GM12878 (cell line): ENCODE results near the gene PRR23C. TPM values are rescaled to one million over a fixed set of nuclear protein-coding genes. Genes with fewer than 3 reads are reported as not detected.

Experiments used
- ATAC-seq: fragments of 200-7000 bp; cut with Tn5 transposase; 3 replicates; pipeline ENCODE4 v1.9.1; 2020; ENCODE audit warnings: mild to moderate bottlenecking, moderate library complexity
- BruUV-seq: library from RNA; stranded (reverse); fragments of 400-500 nt; replicated peaks from 2 replicates; lab custom pipeline; 2021; lab: Mats Ljungman, UMichigan
- CTCF ChIA-PET: fragments of 300-600 bp; sonication (Branson Sonifier 250); formaldehyde crosslinking; extraction: SDS; loops from one replicate; lab custom pipeline; 2021; ENCODE audit warnings: inconsistent platforms; lab: Yijun Ruan, JAX
- POLR2A ChIA-PET: fragments of 350-600 bp; formaldehyde crosslinking; extraction: SDS; loops from one replicate; lab custom pipeline; 2021; ENCODE audit warnings: inconsistent platforms; lab: Charles Lee
- RAD21 ChIA-PET: fragments of 300-600 bp; sonication (Branson Sonifier 250); formaldehyde crosslinking; loops from one replicate; lab custom pipeline; 2023; ENCODE audit warnings: antibody characterized with exemption; ENCODE audit not compliant: unreplicated experiment; lab: Charles Lee
- SMC1A ChIA-PET: fragments of 300-600 bp; sonication (Branson Sonifier 250); formaldehyde crosslinking; loops from one replicate; lab custom pipeline; 2023; ENCODE audit not compliant: unreplicated experiment, uncharacterized antibody; lab: Charles Lee
- DNase-seq: peaks from one replicate; pipeline ENCODE4 v3.0.0-alpha.2; 2011; ENCODE audit warnings: low read depth, low spot score
- FAIRE-seq: peaks from 3 replicates; lab custom pipeline; 2011; peaks lifted over from hg19 to GRCh38; lab: Jason Lieb, UNC
- H2AFZ ChIP-seq: 2 replicates; pipeline ENCODE4 v1.6.0; 2011; ENCODE audit warnings: low read depth, low read length, control low read depth; ENCODE audit not compliant: control insufficient read depth
- H3K27ac ChIP-seq: 2 replicates; pipeline ENCODE4 v1.5.1; 2011; ENCODE audit warnings: control low read depth; ENCODE audit not compliant: control insufficient read depth, insufficient read depth
- H3K27me3 ChIP-seq, 2 experiments: replicated peaks in 1 of 2; 2 replicates each; pipeline versions ENCODE4 v1.6.0 to v1.6.1; 2011; ENCODE audit warnings: low read length in 1 of 2; ENCODE audit not compliant: control insufficient read depth in 2 of 2, insufficient read depth in 2 of 2
- H3K36me3 ChIP-seq, 2 experiments: 2 replicates each; pipeline ENCODE4 v1.5.1; 2011; ENCODE audit warnings: low read length in 1 of 2; ENCODE audit not compliant: control insufficient read depth in 2 of 2, insufficient read depth in 2 of 2
- H3K4me1 ChIP-seq: 2 replicates; pipeline ENCODE4 v1.6.1; 2011; ENCODE audit warnings: mild to moderate bottlenecking, low read length, moderate library complexity, mixed read lengths; ENCODE audit not compliant: control insufficient read depth, insufficient read depth
- H3K4me2 ChIP-seq: 2 replicates; pipeline ENCODE4 v1.6.0; 2011; ENCODE audit warnings: control low read depth; ENCODE audit not compliant: control insufficient read depth, insufficient read depth
- H3K4me3 ChIP-seq: fragments of 200-600 bp; sonication (generic); 2 replicates; pipeline ENCODE4 v1.5.1; 2016
- H3K79me2 ChIP-seq: 2 replicates; pipeline ENCODE4 v1.6.0; 2011; ENCODE audit warnings: low read length; ENCODE audit not compliant: control insufficient read depth, insufficient read depth
- H3K9ac ChIP-seq: 2 replicates; pipeline ENCODE4 v1.8.0; 2011; ENCODE audit warnings: low read length, control low read depth, mixed read lengths; ENCODE audit not compliant: control insufficient read depth, insufficient read depth
- H3K9me3 ChIP-seq: replicated peaks from 3 replicates; pipeline ENCODE4 v1.5.1; 2011; ENCODE audit warnings: mild to moderate bottlenecking, low read length; ENCODE audit not compliant: control insufficient read depth, insufficient read depth
- H4K20me1 ChIP-seq: 2 replicates; pipeline ENCODE4 v1.6.0; 2011; ENCODE audit not compliant: control insufficient read depth, insufficient read depth
- CHD4 ChIP-seq: fragments of 200-600 bp; sonication (generic); IDR thresholded peaks from 2 replicates; pipeline ENCODE4 v1.6.1; 2016; ENCODE audit warnings: mild to moderate bottlenecking
- DPF2 ChIP-seq: fragments of 450-650 bp; IDR thresholded peaks from 2 replicates; pipeline ENCODE4 v1.6.1; 2017; ENCODE audit warnings: mild to moderate bottlenecking
- EGR1 ChIP-seq, 2 experiments: IDR thresholded peaks; 1 replicate in 1 of 2; 2 replicates in 1 of 2; pipeline ENCODE4 v1.6.1; 2011 to 2012; ENCODE audit warnings: low read depth in 2 of 2, low read length in 2 of 2, borderline replicate concordance in 1 of 2, mild to moderate bottlenecking in 1 of 2, moderate library complexity in 1 of 2
- MXI1 ChIP-seq: fragments of 150-350 bp; IDR thresholded peaks from 2 replicates; pipeline ENCODE4 v1.6.1; 2011; ENCODE audit warnings: low read depth, mild to moderate bottlenecking, inconsistent platforms, low read length, improper control_type of control experiment
- PML ChIP-seq: IDR thresholded peaks from 2 replicates; pipeline ENCODE4 v1.6.1; 2012; ENCODE audit warnings: low read length, inconsistent platforms
- SUPT20H ChIP-seq: IDR thresholded peaks from 2 replicates; pipeline ENCODE4 v1.6.1; 2011; ENCODE audit warnings: low read depth, mild to moderate bottlenecking, low read length, moderate library complexity, borderline replicate concordance; ENCODE audit not compliant: control insufficient read depth
- ZBED1 ChIP-seq: IDR thresholded peaks from 2 replicates; pipeline ENCODE4 v1.6.1; 2016; ENCODE audit warnings: borderline replicate concordance
- ZNF622 ChIP-seq: fragments of 450-650 bp; IDR thresholded peaks from 2 replicates; pipeline ENCODE4 v1.6.1; 2017; ENCODE audit warnings: mild to moderate bottlenecking, inconsistent platforms
- ZSCAN29 ChIP-seq: fragments of 450-650 bp; IDR thresholded peaks from 2 replicates; pipeline ENCODE4 v1.6.1; 2017; ENCODE audit warnings: mild to moderate bottlenecking, moderate library complexity
- WGBS: methylation state at CpG from one replicate; pipeline ENCODE4 v1.1.6; 2016; ENCODE audit warnings: low lambda C conversion rate; ENCODE audit not compliant: insufficient replicate concordance, insufficient coverage; ENCODE audit errors: missing lambda C conversion rate; 5-methylcytosine and 5-hydroxymethylcytosine counted together
- in situ Hi-C: fragments of 300-500 bp; cut with MboI; formaldehyde crosslinking; loops from 9 replicates; pipeline ENCODE4 v1.14.3; 2018; ENCODE audit warnings: mixed read lengths
- intact Hi-C: fragments of 100-400 bp; cut with micrococcal nuclease; formaldehyde crosslinking; loops from one replicate; pipeline ENCODE4 v1.14.2; 2022; ENCODE audit not compliant: unreplicated experiment
- polyA plus RNA-seq, 11 experiments: library from polyadenylated mRNA; depleted of rRNA in 4 of 11; unstranded in 6 of 11; stranded (reverse) in 5 of 11; fragments of >200 nt; fragmentation: Nextera tagmentation in 4 of 11; fragmentation: Illumina TruSeq in 1 of 11; extraction: Ambion mirVana in 4 of 11; extraction: Trizol in 1 of 11; gene quantifications; 1 replicate in 1 of 11; 2 replicates in 10 of 11; pipeline versions ENCODE4 v1.2.1 to v1.2.3, GENCODE V29; 2011 to 2016; ENCODE audit warnings: inconsistent platforms in 2 of 11, missing spikeins in 2 of 11, low read depth in 1 of 11
- total RNA-seq, 4 experiments: library from RNA; depleted of rRNA in 3 of 4; stranded (reverse); fragments of >200 nt in 3 of 4; fragmentation: Illumina TruSeq in 1 of 4; extraction: Trizol in 1 of 4; gene quantifications; 2 replicates each; pipeline versions ENCODE4 v1.2.1 to v1.2.3, GENCODE V29; 2013 to 2021
- TF ChIP-seq, protein P1 (sequence below): fragments of 450-650 bp; IDR thresholded peaks from 2 replicates; pipeline ENCODE4 v1.6.1; 2014; ENCODE audit warnings: mild to moderate bottlenecking
- TF ChIP-seq, protein P2 (sequence below): IDR thresholded peaks from 2 replicates; pipeline ENCODE4 v1.6.1; 2012; ENCODE audit warnings: improper control_type of control experiment, low read depth, low read length; ENCODE audit not compliant: insufficient replicate concordance
- TF ChIP-seq, protein P3 (sequence below): fragments of 450-650 bp; IDR thresholded peaks from 2 replicates; pipeline ENCODE4 v1.6.1; 2017; ENCODE audit warnings: low read depth, mild to moderate bottlenecking, moderate library complexity
- TF ChIP-seq, protein P4 (sequence below): fragments of 450-650 bp; IDR thresholded peaks from 2 replicates; pipeline ENCODE4 v1.6.1; 2018; ENCODE audit warnings: mild to moderate bottlenecking, low read depth, moderate library complexity; ENCODE audit not compliant: partially characterized antibody

Gene PRR23C
- total and polyA plus RNA-seq, 10 of the 15 experiments (the other 5 are each of a cell fraction or from before 2014, with no cell fraction given) = not detected

DNA sequence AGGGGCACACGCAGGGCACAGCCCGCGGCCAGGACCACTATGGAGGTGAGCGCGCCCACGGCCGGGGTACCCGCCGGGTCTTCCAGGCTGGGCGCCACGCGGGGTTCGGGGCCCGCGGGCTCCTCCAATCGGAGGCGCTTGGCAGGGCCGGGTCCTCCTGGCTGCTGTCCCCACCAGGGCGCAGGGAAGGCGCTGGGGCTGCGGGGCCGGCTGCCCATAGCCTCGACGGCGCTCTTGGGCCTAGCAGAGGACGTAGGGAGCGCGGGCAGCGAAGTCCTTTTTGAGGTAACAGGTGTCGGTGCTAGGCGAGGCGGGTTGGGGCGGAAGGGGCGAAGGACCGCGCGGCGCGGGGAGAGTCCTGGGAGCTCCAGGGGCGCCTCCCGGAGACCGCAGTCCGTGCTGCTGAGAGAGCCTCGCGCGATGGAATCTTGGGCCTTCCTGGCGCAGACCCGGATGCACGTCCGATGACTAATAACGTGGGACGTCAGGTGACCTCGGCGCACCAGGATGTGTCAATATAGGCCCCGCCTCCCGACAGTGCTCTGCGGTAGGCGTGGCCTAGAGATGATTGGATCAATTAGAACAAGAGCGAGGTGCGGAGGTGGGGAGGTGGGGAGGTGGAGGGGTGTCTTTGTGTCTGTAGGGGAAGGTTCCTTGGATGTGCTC lies 38.5 kb downstream of the PRR23C start, which contains the start of gene PRR23A:
Gene PRR23A, minus strand, starts transcription at position 218 of the 666 bp plus-strand sequence. Its CDS starts 0 bp downstream, at position 218.
- ATAC-seq (no peak), FAIRE-seq (no peak), DNase-seq (no peak)
- ChIA-PET CTCF (interaction anchor here (0.6 kb wide), 1 partner anchor 50 kb away, joined by 3 read pairs; no protein-coding TSS in a partner anchor), RAD21 (no interaction called here), SMC1A (no interaction called here), POLR2A (no interaction called here)
- H3K36me3 ChIP-seq = no peaks in the 10 kb centered on the region
- H2AFZ ChIP-seq = no peak within 1 kb of the TSS
- no peaks in the 10 kb centered on the region for H3K9me3 ChIP-seq
- no peaks in the 10 kb centered on the region for H3K4me1 ChIP-seq
- no TSS peak for BruUV-seq
- in situ Hi-C loops (no loop called here), intact Hi-C loops (no loop called here)
- no peaks in the 10 kb centered on the region for H3K27me3 ChIP-seq
- no peaks in the 10 kb centered on the region for H3K79me2 ChIP-seq
- 93% methylated on average over 59 of the region's 60 CpGs for WGBS
- H3K9ac ChIP-seq = no peak within 1 kb of the TSS
- H4K20me1 ChIP-seq = no peaks in the 10 kb centered on the region
- H3K4me2 ChIP-seq = no peak within 1 kb of the TSS
- no peak within 1 kb of the TSS for H3K4me3 ChIP-seq
- no peak within 1 kb of the TSS for H3K27ac ChIP-seq
- TF ChIP-seq, protein P1, sequence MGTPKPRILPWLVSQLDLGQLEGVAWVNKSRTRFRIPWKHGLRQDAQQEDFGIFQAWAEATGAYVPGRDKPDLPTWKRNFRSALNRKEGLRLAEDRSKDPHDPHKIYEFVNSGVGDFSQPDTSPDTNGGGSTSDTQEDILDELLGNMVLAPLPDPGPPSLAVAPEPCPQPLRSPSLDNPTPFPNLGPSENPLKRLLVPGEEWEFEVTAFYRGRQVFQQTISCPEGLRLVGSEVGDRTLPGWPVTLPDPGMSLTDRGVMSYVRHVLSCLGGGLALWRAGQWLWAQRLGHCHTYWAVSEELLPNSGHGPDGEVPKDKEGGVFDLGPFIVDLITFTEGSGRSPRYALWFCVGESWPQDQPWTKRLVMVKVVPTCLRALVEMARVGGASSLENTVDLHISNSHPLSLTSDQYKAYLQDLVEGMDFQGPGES = no peak
- no peak for TF ChIP-seq EGR1 (IDR thresholded peaks at IDR 0.05; ENCODE audit: borderline replicate concordance in 1 of 2, low read depth in 2 of 2, low read length in 2 of 2)
- TF ChIP-seq, protein P2, sequence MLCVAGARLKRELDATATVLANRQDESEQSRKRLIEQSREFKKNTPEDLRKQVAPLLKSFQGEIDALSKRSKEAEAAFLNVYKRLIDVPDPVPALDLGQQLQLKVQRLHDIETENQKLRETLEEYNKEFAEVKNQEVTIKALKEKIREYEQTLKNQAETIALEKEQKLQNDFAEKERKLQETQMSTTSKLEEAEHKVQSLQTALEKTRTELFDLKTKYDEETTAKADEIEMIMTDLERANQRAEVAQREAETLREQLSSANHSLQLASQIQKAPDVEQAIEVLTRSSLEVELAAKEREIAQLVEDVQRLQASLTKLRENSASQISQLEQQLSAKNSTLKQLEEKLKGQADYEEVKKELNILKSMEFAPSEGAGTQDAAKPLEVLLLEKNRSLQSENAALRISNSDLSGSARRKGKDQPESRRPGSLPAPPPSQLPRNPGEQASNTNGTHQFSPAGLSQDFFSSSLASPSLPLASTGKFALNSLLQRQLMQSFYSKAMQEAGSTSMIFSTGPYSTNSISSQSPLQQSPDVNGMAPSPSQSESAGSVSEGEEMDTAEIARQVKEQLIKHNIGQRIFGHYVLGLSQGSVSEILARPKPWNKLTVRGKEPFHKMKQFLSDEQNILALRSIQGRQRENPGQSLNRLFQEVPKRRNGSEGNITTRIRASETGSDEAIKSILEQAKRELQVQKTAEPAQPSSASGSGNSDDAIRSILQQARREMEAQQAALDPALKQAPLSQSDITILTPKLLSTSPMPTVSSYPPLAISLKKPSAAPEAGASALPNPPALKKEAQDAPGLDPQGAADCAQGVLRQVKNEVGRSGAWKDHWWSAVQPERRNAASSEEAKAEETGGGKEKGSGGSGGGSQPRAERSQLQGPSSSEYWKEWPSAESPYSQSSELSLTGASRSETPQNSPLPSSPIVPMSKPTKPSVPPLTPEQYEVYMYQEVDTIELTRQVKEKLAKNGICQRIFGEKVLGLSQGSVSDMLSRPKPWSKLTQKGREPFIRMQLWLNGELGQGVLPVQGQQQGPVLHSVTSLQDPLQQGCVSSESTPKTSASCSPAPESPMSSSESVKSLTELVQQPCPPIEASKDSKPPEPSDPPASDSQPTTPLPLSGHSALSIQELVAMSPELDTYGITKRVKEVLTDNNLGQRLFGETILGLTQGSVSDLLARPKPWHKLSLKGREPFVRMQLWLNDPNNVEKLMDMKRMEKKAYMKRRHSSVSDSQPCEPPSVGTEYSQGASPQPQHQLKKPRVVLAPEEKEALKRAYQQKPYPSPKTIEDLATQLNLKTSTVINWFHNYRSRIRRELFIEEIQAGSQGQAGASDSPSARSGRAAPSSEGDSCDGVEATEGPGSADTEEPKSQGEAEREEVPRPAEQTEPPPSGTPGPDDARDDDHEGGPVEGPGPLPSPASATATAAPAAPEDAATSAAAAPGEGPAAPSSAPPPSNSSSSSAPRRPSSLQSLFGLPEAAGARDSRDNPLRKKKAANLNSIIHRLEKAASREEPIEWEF = no peak
- no peak for TF ChIP-seq ZNF622
- no peak for TF ChIP-seq CHD4
- no peak for TF ChIP-seq ZSCAN29
- no peak for TF ChIP-seq PML
- TF ChIP-seq, protein P3, sequence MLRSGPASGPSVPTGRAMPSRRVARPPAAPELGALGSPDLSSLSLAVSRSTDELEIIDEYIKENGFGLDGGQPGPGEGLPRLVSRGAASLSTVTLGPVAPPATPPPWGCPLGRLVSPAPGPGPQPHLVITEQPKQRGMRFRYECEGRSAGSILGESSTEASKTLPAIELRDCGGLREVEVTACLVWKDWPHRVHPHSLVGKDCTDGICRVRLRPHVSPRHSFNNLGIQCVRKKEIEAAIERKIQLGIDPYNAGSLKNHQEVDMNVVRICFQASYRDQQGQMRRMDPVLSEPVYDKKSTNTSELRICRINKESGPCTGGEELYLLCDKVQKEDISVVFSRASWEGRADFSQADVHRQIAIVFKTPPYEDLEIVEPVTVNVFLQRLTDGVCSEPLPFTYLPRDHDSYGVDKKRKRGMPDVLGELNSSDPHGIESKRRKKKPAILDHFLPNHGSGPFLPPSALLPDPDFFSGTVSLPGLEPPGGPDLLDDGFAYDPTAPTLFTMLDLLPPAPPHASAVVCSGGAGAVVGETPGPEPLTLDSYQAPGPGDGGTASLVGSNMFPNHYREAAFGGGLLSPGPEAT = no peak
- TF ChIP-seq ZBED1 = no peak
- TF ChIP-seq, protein P4, sequence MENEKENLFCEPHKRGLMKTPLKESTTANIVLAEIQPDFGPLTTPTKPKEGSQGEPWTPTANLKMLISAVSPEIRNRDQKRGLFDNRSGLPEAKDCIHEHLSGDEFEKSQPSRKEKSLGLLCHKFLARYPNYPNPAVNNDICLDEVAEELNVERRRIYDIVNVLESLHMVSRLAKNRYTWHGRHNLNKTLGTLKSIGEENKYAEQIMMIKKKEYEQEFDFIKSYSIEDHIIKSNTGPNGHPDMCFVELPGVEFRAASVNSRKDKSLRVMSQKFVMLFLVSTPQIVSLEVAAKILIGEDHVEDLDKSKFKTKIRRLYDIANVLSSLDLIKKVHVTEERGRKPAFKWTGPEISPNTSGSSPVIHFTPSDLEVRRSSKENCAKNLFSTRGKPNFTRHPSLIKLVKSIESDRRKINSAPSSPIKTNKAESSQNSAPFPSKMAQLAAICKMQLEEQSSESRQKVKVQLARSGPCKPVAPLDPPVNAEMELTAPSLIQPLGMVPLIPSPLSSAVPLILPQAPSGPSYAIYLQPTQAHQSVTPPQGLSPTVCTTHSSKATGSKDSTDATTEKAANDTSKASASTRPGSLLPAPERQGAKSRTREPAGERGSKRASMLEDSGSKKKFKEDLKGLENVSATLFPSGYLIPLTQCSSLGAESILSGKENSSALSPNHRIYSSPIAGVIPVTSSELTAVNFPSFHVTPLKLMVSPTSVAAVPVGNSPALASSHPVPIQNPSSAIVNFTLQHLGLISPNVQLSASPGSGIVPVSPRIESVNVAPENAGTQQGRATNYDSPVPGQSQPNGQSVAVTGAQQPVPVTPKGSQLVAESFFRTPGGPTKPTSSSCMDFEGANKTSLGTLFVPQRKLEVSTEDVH = no peak
- TF ChIP-seq SUPT20H = no peak
- TF ChIP-seq DPF2 = no peak
- no peak for TF ChIP-seq MXI1
